PC-9 (cell line): Measurements from ENCODE around the gene ZNHIT2. TPM values are rescaled to one million over a fixed set of nuclear protein-coding genes. Genes with fewer than 3 reads are reported as not detected.

Experiments used
- BruUV-seq: library from RNA; stranded (reverse); fragments of 400-500 nt; replicated peaks from 2 replicates; lab custom pipeline; 2021; lab: Mats Ljungman, UMichigan
- CTCF ChIA-PET: fragments of 300-600 bp; sonication (Branson Sonifier 250); formaldehyde crosslinking; loops from one replicate; lab custom pipeline; 2022; ENCODE audit warnings: antibody characterized with exemption; lab: Charles Lee
- POLR2A ChIA-PET: fragments of 300-600 bp; sonication (Branson Sonifier 250); formaldehyde crosslinking; loops from one replicate; lab custom pipeline; 2022; ENCODE audit warnings: antibody characterized with exemption; ENCODE audit not compliant: unreplicated experiment; lab: Charles Lee
- DNase-seq, 2 experiments: peaks; one replicate each; pipeline versions ENCODE4 v3.0.0 to v3.0.0-alpha.2; 2015 to 2022; ENCODE audit warnings: mixed read lengths in 1 of 2
- H2AFZ ChIP-seq: fragments of 200-600 bp; sonication (generic); 2 replicates; pipeline ENCODE4 v1.8.1; 2017; ENCODE audit warnings: antibody characterized with exemption
- H3F3A ChIP-seq: fragments of 200-600 bp; sonication (generic); 2 replicates; pipeline ENCODE4 v1.8.1; 2017; ENCODE audit warnings: antibody characterized with exemption, mild to moderate bottlenecking, low read depth; ENCODE audit not compliant: insufficient read depth
- H3K27ac ChIP-seq: fragments of 200-600 bp; sonication (generic); 2 replicates; pipeline ENCODE4 v1.6.1; 2016; ENCODE audit warnings: mixed run types
- H3K27me3 ChIP-seq: fragments of 200-600 bp; sonication (generic); 2 replicates; pipeline ENCODE4 v1.6.1; 2016; ENCODE audit warnings: low read depth, mixed run types; ENCODE audit not compliant: insufficient read depth
- H3K36me3 ChIP-seq: fragments of 200-600 bp; sonication (generic); 2 replicates; pipeline ENCODE4 v1.6.1; 2016; ENCODE audit warnings: low read depth, mixed run types
- H3K4me1 ChIP-seq: fragments of 200-600 bp; sonication (generic); replicated peaks from 2 replicates; pipeline ENCODE4 v1.6.1; 2016; ENCODE audit warnings: mixed run types; ENCODE audit not compliant: insufficient read depth
- H3K4me2 ChIP-seq: fragments of 200-600 bp; sonication (generic); 2 replicates; pipeline ENCODE4 v1.6.1; 2017; ENCODE audit warnings: mixed run types
- H3K4me3 ChIP-seq: fragments of 200-600 bp; sonication (generic); 2 replicates; pipeline ENCODE4 v1.6.1; 2016; ENCODE audit warnings: mixed run types
- H3K79me2 ChIP-seq: fragments of 200-600 bp; sonication (generic); 2 replicates; pipeline ENCODE4 v1.6.1; 2017; ENCODE audit warnings: low read depth, mixed run types
- H3K9me2 ChIP-seq: fragments of 200-600 bp; sonication (generic); 2 replicates; pipeline ENCODE4 v1.8.1; 2017; ENCODE audit warnings: mild to moderate bottlenecking; ENCODE audit not compliant: insufficient read depth
- H3K9me3 ChIP-seq: fragments of 200-600 bp; sonication (generic); 2 replicates; pipeline ENCODE4 v1.8.1; 2016; ENCODE audit warnings: low read depth; ENCODE audit not compliant: insufficient read depth
- H4K20me1 ChIP-seq: fragments of 200-600 bp; sonication (generic); 2 replicates; pipeline ENCODE4 v1.8.1; 2017; ENCODE audit not compliant: insufficient read depth
- EZH2 ChIP-seq: fragments of 200-600 bp; sonication (generic); IDR thresholded peaks from 2 replicates; pipeline ENCODE4 v1.8.0; 2017; ENCODE audit warnings: antibody characterized with exemption, low read depth
- intact Hi-C: fragments of 100-400 bp; cut with micrococcal nuclease; formaldehyde crosslinking; loops from one replicate; pipeline ENCODE4 v1.10.0; 2022; ENCODE audit not compliant: unreplicated experiment
- total RNA-seq: library from RNA; stranded (reverse); gene quantifications from 2 replicates; pipeline ENCODE4 v1.2.3, GENCODE V29; 2021
- TF ChIP-seq, protein P1 (sequence below): fragments of 200-600 bp; sonication (generic); conservative IDR thresholded peaks from 2 replicates; pipeline ENCODE4 v1.6.1; 2017; ENCODE audit warnings: mixed run types, antibody characterized with exemption, mild to moderate bottlenecking, moderate library complexity

ZNHIT2 gene
- total RNA-seq, 1 experiment from 2014 or later: 13.7 TPM

- no peak for DNase-seq
- CTCF ChIA-PET: no interaction called here
- Histone ChIP-seq H3K4me1 (peaks cover 3% of the 10 kb centered on the region), H4K20me1 (no peaks in the 10 kb centered on the region), H3K9me2 (no peaks in the 10 kb centered on the region), H3K4me2 (no peak overlapping the region), H3K9me3 (no peaks in the 10 kb centered on the region), H3K27me3 (no peaks in the 10 kb centered on the region), H3K36me3 (peaks cover 7% of the 10 kb centered on the region; the same call in 1 of the 2 replicates), H3K79me2 (peaks cover 6% of the 10 kb centered on the region; the same call in 1 of the 2 replicates), H2AFZ (no peak overlapping the region), H3K27ac (no peak overlapping the region), H3K4me3 (no peak overlapping the region), H3F3A (peaks cover 34% of the 10 kb centered on the region; the same call in 1 of the 2 replicates)
- no TSS peak for BruUV-seq
- intact Hi-C loops: no loop called here
- no peak for TF ChIP-seq EZH2
- TF ChIP-seq, protein P1, sequence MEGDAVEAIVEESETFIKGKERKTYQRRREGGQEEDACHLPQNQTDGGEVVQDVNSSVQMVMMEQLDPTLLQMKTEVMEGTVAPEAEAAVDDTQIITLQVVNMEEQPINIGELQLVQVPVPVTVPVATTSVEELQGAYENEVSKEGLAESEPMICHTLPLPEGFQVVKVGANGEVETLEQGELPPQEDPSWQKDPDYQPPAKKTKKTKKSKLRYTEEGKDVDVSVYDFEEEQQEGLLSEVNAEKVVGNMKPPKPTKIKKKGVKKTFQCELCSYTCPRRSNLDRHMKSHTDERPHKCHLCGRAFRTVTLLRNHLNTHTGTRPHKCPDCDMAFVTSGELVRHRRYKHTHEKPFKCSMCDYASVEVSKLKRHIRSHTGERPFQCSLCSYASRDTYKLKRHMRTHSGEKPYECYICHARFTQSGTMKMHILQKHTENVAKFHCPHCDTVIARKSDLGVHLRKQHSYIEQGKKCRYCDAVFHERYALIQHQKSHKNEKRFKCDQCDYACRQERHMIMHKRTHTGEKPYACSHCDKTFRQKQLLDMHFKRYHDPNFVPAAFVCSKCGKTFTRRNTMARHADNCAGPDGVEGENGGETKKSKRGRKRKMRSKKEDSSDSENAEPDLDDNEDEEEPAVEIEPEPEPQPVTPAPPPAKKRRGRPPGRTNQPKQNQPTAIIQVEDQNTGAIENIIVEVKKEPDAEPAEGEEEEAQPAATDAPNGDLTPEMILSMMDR: no peak
- POLR2A ChIA-PET: no interaction called here
Measured at GRCh38 chr11:65090628-65091027, 26.9 kb downstream of the ZNHIT2 start.

GRCh38 chr11:65089621-65090020 lies 27.9 kb downstream of the ZNHIT2 start:
- Histone ChIP-seq H3K9me2 (no peaks in the 10 kb centered on the region), H3K36me3 (peaks cover 13% of the 10 kb centered on the region), H3F3A (peaks cover 35% of the 10 kb centered on the region; the same call in 1 of the 2 replicates), H3K4me2 (no peak overlapping the region), H3K4me3 (no peak overlapping the region), H4K20me1 (no peaks in the 10 kb centered on the region), H3K4me1 (peaks cover 10% of the 10 kb centered on the region), H3K27me3 (no peaks in the 10 kb centered on the region), H3K9me3 (no peaks in the 10 kb centered on the region), H2AFZ (no peak overlapping the region), H3K79me2 (peaks cover 16% of the 10 kb centered on the region), H3K27ac (no peak overlapping the region)
- ChIA-PET POLR2A (no interaction called here), CTCF (no interaction called here)
- BruUV-seq: no TSS peak
- no peak for DNase-seq
- TF ChIP-seq, protein P1: no peak
- TF ChIP-seq EZH2: no peak
- intact Hi-C loops: no loop called here

DNA sequence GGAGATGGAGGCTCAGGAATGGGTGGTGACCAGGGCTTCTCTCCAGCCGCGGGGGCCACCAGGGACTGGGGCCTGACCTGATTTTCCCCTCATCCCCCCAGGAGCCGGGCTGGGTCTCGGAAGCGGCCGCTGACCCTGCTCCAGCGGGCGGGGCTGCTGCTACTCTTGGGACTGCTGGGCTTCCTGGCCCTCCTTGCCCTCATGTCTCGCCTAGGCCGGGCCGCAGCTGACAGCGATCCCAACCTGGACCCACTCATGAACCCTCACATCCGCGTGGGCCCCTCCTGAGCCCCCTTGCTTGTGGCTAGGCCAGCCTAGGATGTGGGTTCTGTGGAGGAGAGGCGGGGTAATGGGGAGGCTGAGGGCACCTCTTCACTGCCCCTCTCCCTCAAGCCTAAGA lies 29.7 kb downstream of the ZNHIT2 start:
- POLR2A ChIA-PET: no interaction called here
- no TSS peak for BruUV-seq
- peaks cover 13% of the 10 kb centered on the region for H3K36me3 ChIP-seq

More for the DNA sequence above, 29.7 kb downstream of the ZNHIT2 start:
- Histone ChIP-seq H4K20me1 (no peaks in the 10 kb centered on the region), H2AFZ (no peak overlapping the region), H3K4me2 (no peak overlapping the region), H3K79me2 (peaks cover 29% of the 10 kb centered on the region), H3K27ac (no peak overlapping the region), H3K4me3 (no peak overlapping the region), H3F3A (peaks cover 21% of the 10 kb centered on the region; the same call in 1 of the 2 replicates), H3K4me1 (peaks cover 13% of the 10 kb centered on the region), H3K27me3 (no peaks in the 10 kb centered on the region), H3K9me2 (no peaks in the 10 kb centered on the region), H3K9me3 (no peaks in the 10 kb centered on the region)
- TF ChIP-seq, protein P1: no peak
- intact Hi-C loops: no loop called here
- DNase-seq: no peak
- CTCF ChIA-PET: no interaction called here
